H9 (cell line): ENCODE data around the gene CRYBB1. TPM values are rescaled to one million over a fixed set of nuclear protein-coding genes. Genes with fewer than 3 reads are reported as not detected.

ENCODE experiments used
- DNase-seq: peaks from one replicate; pipeline ENCODE4 v3.0.0-alpha.2; 2017
- H2AFZ ChIP-seq: one replicate; pipeline ENCODE4 v1.6.1; 2013; ENCODE audit warnings: mild to moderate bottlenecking, low read length, control low read depth, moderate library complexity
- H2AK5ac ChIP-seq: 2 replicates; pipeline ENCODE4 v1.6.1; 2013; ENCODE audit warnings: low read length, control low read depth, mixed read lengths; ENCODE audit not compliant: insufficient read length
- H2BK120ac ChIP-seq: one replicate; pipeline ENCODE4 v1.6.1; 2013; ENCODE audit warnings: low read depth, mild to moderate bottlenecking, low read length, control low read depth, inconsistent platforms; ENCODE audit not compliant: poor library complexity, severe bottlenecking
- H2BK12ac ChIP-seq: 2 replicates; pipeline ENCODE4 v1.6.1; 2013; ENCODE audit warnings: low read length, control low read depth, mixed read lengths, low read depth; ENCODE audit not compliant: insufficient read length
- H2BK15ac ChIP-seq: 2 replicates; pipeline ENCODE4 v1.6.1; 2013; ENCODE audit warnings: low read depth, low read length, control low read depth
- H2BK20ac ChIP-seq: one replicate; pipeline ENCODE4 v1.6.1; 2013; ENCODE audit warnings: low read depth, mild to moderate bottlenecking, low read length, control low read depth, inconsistent platforms; ENCODE audit not compliant: poor library complexity, severe bottlenecking
- H2BK5ac ChIP-seq: 2 replicates; pipeline ENCODE4 v1.6.1; 2013; ENCODE audit warnings: low read length, control low read depth, mixed read lengths; ENCODE audit not compliant: insufficient read length
- H3K14ac ChIP-seq: 2 replicates; pipeline ENCODE4 v1.6.1; 2013; ENCODE audit warnings: low read length, control low read depth; ENCODE audit not compliant: insufficient read depth
- H3K18ac ChIP-seq: 2 replicates; pipeline ENCODE4 v1.6.1; 2013; ENCODE audit warnings: low read depth, mild to moderate bottlenecking, mixed read lengths, low read length, control low read depth; ENCODE audit not compliant: insufficient read length
- H3K23ac ChIP-seq: 2 replicates; pipeline ENCODE4 v1.6.1; 2013; ENCODE audit warnings: low read length, control low read depth, mixed read lengths, low read depth; ENCODE audit not compliant: insufficient read length
- H3K23me2 ChIP-seq: 2 replicates; pipeline ENCODE4 v1.6.1; 2013; ENCODE audit warnings: low read depth, mild to moderate bottlenecking, mixed read lengths, low read length, control low read depth; ENCODE audit not compliant: insufficient read length, poor library complexity, severe bottlenecking
- H3K27ac ChIP-seq: 2 replicates; pipeline ENCODE4 v1.5.1; 2013; ENCODE audit warnings: low read length, control low read depth, mixed read lengths, low read depth; ENCODE audit not compliant: insufficient read length
- H3K27me3 ChIP-seq: 2 replicates; pipeline ENCODE4 v1.6.1; 2013; ENCODE audit warnings: low read length, control low read depth, inconsistent platforms; ENCODE audit not compliant: insufficient read depth
- H3K4ac ChIP-seq: 2 replicates; pipeline ENCODE4 v1.6.1; 2013; ENCODE audit warnings: low read depth, mild to moderate bottlenecking, control low read depth, inconsistent platforms, low read length, moderate library complexity
- H3K4me1 ChIP-seq: 2 replicates; pipeline ENCODE4 v1.6.1; 2013; ENCODE audit warnings: low read length, control low read depth, inconsistent platforms; ENCODE audit not compliant: insufficient read depth
- H3K4me2 ChIP-seq: 2 replicates; pipeline ENCODE4 v1.6.1; 2013; ENCODE audit warnings: low read length, control low read depth, mixed read lengths; ENCODE audit not compliant: insufficient read length, insufficient read depth
- H3K56ac ChIP-seq: 2 replicates; pipeline ENCODE4 v1.6.1; 2013; ENCODE audit warnings: low read depth, mild to moderate bottlenecking, mixed read lengths, low read length, control low read depth; ENCODE audit not compliant: insufficient read length
- H3K79me1 ChIP-seq: 2 replicates; pipeline ENCODE4 v1.6.1; 2013; ENCODE audit warnings: low read depth, mild to moderate bottlenecking, moderate library complexity, low read length, control low read depth, inconsistent platforms; ENCODE audit not compliant: insufficient read depth, poor library complexity, severe bottlenecking
- H3K79me2 ChIP-seq: 2 replicates; pipeline ENCODE4 v1.6.1; 2013; ENCODE audit warnings: low read length, control low read depth, inconsistent platforms; ENCODE audit not compliant: insufficient read depth
- H3K9ac ChIP-seq: 2 replicates; pipeline ENCODE4 v1.6.1; 2013; ENCODE audit warnings: low read length, control low read depth, mixed read lengths; ENCODE audit not compliant: insufficient read length; ENCODE audit errors: extremely low read depth
- H3K9me3 ChIP-seq: one replicate; pipeline ENCODE4 v1.6.1; 2013; ENCODE audit warnings: low read depth, low read length, inconsistent platforms; ENCODE audit not compliant: control insufficient read depth
- H3T11ph ChIP-seq: one replicate; pipeline ENCODE4 v1.6.1; 2013; ENCODE audit warnings: mild to moderate bottlenecking, low read length, control low read depth, inconsistent platforms
- H4K20me1 ChIP-seq: one replicate; pipeline ENCODE4 v1.6.1; 2013; ENCODE audit not compliant: control insufficient read depth, insufficient read length, insufficient read depth
- H4K5ac ChIP-seq: 2 replicates; pipeline ENCODE4 v1.6.1; 2013; ENCODE audit warnings: low read depth, mild to moderate bottlenecking, mixed read lengths, low read length, control low read depth; ENCODE audit not compliant: insufficient read length
- H4K8ac ChIP-seq: replicated peaks from 2 replicates; pipeline ENCODE4 v1.6.1; 2013; ENCODE audit warnings: low read length, control low read depth, mixed read lengths, low read depth; ENCODE audit not compliant: insufficient read length
- H4K91ac ChIP-seq: 2 replicates; pipeline ENCODE4 v1.6.1; 2013; ENCODE audit warnings: low read depth, mild to moderate bottlenecking, moderate library complexity, mixed read lengths, low read length, control low read depth; ENCODE audit not compliant: insufficient read length
- H3K27ac Mint-ChIP-seq, 3 experiments: 2 replicates in 2 of 3; 3 replicates in 1 of 3; pipeline ENCODE4 v1.8.0; 2020 to 2021; ENCODE audit warnings: mixed read lengths in 3 of 3, mild to moderate bottlenecking in 1 of 3, moderate library complexity in 1 of 3
- H3K27me3 Mint-ChIP-seq: 2 replicates; pipeline ENCODE4 v1.8.0; 2021; ENCODE audit warnings: low read depth, mild to moderate bottlenecking, moderate library complexity, mixed read lengths
- H3K36me3 Mint-ChIP-seq, 3 experiments: 2 replicates in 2 of 3; 3 replicates in 1 of 3; pipeline ENCODE4 v1.8.0; 2020 to 2021; ENCODE audit warnings: low read depth in 3 of 3, mixed read lengths in 3 of 3; ENCODE audit not compliant: insufficient read depth in 1 of 3
- H3K4me1 Mint-ChIP-seq, 2 experiments: 2 replicates each; pipeline ENCODE4 v1.8.0; 2020; ENCODE audit warnings: mixed read lengths in 2 of 2
- H3K4me3 Mint-ChIP-seq, 2 experiments: 2 replicates in 1 of 2; 3 replicates in 1 of 2; pipeline ENCODE4 v1.8.0; 2020 to 2021; ENCODE audit warnings: mild to moderate bottlenecking in 2 of 2, mixed read lengths in 2 of 2, moderate library complexity in 1 of 2
- H3K9me3 Mint-ChIP-seq, 2 experiments: 2 replicates in 1 of 2; 3 replicates in 1 of 2; pipeline ENCODE4 v1.8.0; 2020; ENCODE audit warnings: mild to moderate bottlenecking in 2 of 2, mixed read lengths in 2 of 2, moderate library complexity in 1 of 2
- WGBS: extraction: QIAGEN DNeasy Blood & Tissue Kit; methylation state at CpG from one replicate; pipeline ENCODE4 v1.1.7; 2013; ENCODE audit warnings: missing lambda C conversion rate, low lambda C conversion rate, mixed read lengths; ENCODE audit not compliant: insufficient read length; ENCODE audit errors: extremely low coverage; 5-methylcytosine and 5-hydroxymethylcytosine counted together
- total RNA-seq: library from RNA; stranded (reverse); gene quantifications from 2 replicates; pipeline ENCODE4 v1.2.1, GENCODE V29; 2021
- TF ChIP-seq, protein P1 (sequence below): fragments of 200-600 bp; sonication (generic); conservative IDR thresholded peaks from 3 replicates; pipeline ENCODE4 v1.8.0; 2021; ENCODE audit warnings: antibody characterized with exemption, mild to moderate bottlenecking

The CRYBB1 gene
- total RNA-seq, 1 experiment from 2014 or later, result 5.4 TPM

DNA sequence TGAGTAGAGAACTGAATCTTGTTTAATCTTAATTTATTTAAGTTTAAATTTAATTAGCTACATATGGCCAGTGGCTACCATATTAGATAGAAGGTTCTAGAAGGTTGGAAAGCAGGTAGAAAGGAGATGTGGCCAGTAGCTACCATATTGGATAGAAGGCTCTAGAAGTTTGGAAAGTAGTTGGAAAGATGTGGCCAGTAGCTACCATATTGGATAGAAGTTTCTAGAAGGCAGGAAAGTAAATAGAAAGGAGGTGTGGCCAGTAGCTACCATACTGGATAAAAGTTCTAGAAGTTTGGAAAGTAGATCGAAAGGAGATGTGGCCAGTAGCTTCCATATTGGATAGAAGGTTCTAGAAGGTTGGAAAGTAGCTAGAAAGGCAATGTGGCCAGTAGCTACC is 6.2 kb upstream of the CRYBB1 start:
- H2AK5ac ChIP-seq, result no peak overlapping the region
- H4K20me1 ChIP-seq, result no peaks in the 10 kb centered on the region
- no peak overlapping the region for H3K27ac ChIP-seq

More for the DNA sequence above, 6.2 kb upstream of the CRYBB1 start:
- Histone ChIP-seq H4K8ac (no peak overlapping the region), H3K4me1 (no peaks in the 10 kb centered on the region), H2BK20ac (no peak overlapping the region), H3T11ph (no peak overlapping the region), H3K79me2 (no peaks in the 10 kb centered on the region), H3K23me2 (no peaks in the 10 kb centered on the region), H3K9ac (no peak overlapping the region), H3K27me3 (no peaks in the 10 kb centered on the region), H2BK12ac (no peak overlapping the region), H3K4me2 (no peak overlapping the region), H3K56ac (no peak overlapping the region), H2AFZ (no peak overlapping the region), H3K18ac (no peak overlapping the region), H3K79me1 (no peaks in the 10 kb centered on the region), H2BK5ac (no peak overlapping the region), H3K9me3 (no peaks in the 10 kb centered on the region), H3K23ac (no peak overlapping the region), H4K91ac (no peak overlapping the region), H3K4ac (no peak overlapping the region), H3K14ac (no peak overlapping the region), H2BK15ac (no peak overlapping the region), H4K5ac (no peak overlapping the region), H2BK120ac (no peak overlapping the region)
- no peaks in the 10 kb centered on the region; a peak in 1 of 7 replicates for H3K36me3 Mint-ChIP-seq
- H3K27me3 Mint-ChIP-seq, result peaks cover 31% of the 10 kb centered on the region
- no peak overlapping the region for H3K4me3 Mint-ChIP-seq
- WGBS, result no CpG with 5 or more reads among the region's 1 CpG
- no peaks in the 10 kb centered on the region; a peak in 1 of 5 replicates for H3K9me3 Mint-ChIP-seq
- TF ChIP-seq, protein P1, sequence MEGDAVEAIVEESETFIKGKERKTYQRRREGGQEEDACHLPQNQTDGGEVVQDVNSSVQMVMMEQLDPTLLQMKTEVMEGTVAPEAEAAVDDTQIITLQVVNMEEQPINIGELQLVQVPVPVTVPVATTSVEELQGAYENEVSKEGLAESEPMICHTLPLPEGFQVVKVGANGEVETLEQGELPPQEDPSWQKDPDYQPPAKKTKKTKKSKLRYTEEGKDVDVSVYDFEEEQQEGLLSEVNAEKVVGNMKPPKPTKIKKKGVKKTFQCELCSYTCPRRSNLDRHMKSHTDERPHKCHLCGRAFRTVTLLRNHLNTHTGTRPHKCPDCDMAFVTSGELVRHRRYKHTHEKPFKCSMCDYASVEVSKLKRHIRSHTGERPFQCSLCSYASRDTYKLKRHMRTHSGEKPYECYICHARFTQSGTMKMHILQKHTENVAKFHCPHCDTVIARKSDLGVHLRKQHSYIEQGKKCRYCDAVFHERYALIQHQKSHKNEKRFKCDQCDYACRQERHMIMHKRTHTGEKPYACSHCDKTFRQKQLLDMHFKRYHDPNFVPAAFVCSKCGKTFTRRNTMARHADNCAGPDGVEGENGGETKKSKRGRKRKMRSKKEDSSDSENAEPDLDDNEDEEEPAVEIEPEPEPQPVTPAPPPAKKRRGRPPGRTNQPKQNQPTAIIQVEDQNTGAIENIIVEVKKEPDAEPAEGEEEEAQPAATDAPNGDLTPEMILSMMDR, result no peak
- peaks cover 12 to 22% of the 10 kb centered on the region in 2 experiments for H3K4me1 Mint-ChIP-seq
- no peak overlapping the region for H3K27ac Mint-ChIP-seq
- no peak for DNase-seq
